GM18499 (cell line): ENCODE results near the gene PRKX.
"Not testable (repeated sequence)": the region's sequence is repeated elsewhere in the genome, so short reads cannot be mapped to it uniquely, and the experiment has no call there.

Experiments
- ATAC-seq: cut with Tn5 transposase; IDR thresholded peaks from one replicate; pipeline ENCODE4 v1.9.1; 2021; ENCODE audit warnings: moderate number of reproducible peaks; ENCODE audit not compliant: insufficient read depth, unreplicated experiment

The PRKX gene

GRCh38 chrX:3663576-3664250 is 49.7 kb downstream of the PRKX start:
- not testable (repeated sequence) for ATAC-seq

- no peak for ATAC-seq
Measured at GRCh38 chrX:3659761-3660160, 53.7 kb downstream of the PRKX start.

- ATAC-seq: no peak
Measured at GRCh38 chrX:3655181-3655580, 58.3 kb downstream of the PRKX start.

- no peak for ATAC-seq
Measured at GRCh38 chrX:3653111-3653510, 60.3 kb downstream of the PRKX start.

DNA sequence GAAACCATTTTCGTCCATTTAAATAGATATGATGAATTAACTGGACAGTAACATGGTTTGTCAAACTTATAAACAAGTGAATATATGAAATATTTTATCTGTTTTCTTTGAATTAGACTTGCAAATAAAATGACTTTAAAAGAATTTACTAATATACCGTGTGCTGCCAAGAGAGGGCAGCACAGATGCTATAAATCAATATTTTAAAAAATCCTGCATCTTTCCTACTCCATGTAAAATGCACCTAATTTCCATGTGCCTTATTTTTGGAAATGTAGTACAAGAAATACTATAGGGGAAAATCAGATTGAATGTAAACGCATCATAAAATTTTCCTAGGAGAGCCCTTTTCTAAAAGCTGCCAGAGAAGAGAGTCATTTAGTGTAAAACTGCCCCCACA is 62.2 kb downstream of the PRKX start:
- ATAC-seq: no peak

DNA sequence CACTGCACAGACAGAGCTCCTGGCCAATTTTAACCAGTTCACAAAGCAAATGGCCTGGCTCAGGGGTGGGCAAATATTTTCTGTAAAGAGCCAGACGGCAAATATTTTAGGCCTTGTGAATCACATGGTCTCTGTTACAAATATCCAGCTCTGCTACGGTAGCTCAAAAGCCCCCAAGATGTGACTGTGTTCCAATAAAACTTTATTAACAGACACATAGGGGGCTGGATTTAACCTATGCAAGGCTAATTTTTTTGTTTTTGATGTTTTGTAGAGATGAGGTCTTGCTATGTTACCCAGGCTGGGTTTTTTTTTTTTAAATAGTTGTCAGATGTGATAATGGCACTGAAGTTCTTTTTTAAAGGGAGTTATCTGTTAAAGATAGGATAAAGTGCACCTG is 65.4 kb downstream of the PRKX start:
- no peak for ATAC-seq

GRCh38 chrX:3639858-3640631 is 73.4 kb downstream of the PRKX start:
- not testable (repeated sequence) for ATAC-seq

DNA sequence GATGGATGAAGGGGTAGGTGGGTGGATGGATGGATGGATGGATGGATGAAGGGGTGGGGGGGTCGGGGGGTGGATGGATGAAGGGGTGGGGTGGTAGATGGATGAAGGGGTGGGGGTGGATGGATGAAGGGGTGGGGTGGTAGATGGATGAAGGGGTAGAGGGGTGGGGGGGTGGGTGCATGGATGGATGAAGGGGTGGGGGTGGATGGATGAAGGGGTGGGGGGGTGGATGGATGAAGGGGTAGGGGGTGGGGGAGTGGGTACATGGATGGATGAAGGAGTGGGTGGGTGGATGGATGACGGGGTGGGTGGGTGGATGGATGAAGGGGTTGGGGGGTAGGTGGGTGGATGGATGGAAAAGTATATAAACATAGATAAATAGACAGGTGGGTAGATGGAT is 74.2 kb downstream of the PRKX start:
- no peak for ATAC-seq

- no peak for ATAC-seq
Measured at GRCh38 chrX:3638280-3638873, 75.1 kb downstream of the PRKX start.

DNA sequence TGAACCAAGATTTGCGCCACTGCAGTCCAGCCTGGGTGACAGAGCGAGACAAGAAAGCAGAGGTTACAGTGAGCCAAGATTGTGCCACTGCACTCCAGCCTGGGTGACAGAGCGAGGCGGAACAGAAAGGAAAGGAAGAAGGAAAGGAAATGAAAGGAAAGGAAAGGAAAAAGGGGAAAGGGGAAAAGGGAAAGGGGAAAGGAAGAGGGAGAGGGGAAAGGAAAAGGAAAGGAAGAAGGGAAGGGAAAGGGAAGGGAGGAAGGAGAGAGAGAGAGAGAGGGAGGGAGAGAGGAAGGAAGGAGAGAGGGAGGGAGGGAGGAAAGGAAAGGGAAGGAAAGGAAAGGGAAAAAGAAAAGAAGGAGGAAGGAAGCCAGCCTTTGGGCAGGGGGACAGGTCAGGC is 76.6 kb downstream of the PRKX start:
- ATAC-seq: no peak

GRCh38 chrX:3631196-3631595 is 82.3 kb downstream of the PRKX start:
- no peak for ATAC-seq

DNA sequence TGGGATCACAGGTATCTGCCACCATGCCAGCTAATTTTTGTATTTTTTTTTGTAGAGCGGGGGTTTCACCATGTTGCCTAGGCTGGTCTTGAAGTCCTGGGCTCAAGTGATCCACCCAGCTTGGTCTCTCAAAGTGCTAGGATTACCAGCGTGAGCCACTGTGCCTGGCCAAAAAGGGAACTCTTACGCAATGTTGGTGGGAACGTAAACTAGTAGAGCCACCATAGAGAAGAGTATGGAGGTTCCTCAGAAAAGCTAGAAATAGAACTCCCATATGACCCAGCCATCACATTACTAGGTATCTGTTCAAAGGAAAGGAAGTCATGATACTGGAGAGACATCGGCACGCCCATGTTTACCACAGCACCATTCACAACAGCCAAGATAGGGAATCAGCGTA is 85.9 kb downstream of the PRKX start:
- no peak for ATAC-seq

GRCh38 chrX:3621414-3621813 is 92.0 kb downstream of the PRKX start:
- ATAC-seq: no peak

GRCh38 chrX:3611744-3612143 is 101.7 kb downstream of the PRKX start:
- not testable (repeated sequence) for ATAC-seq

DNA sequence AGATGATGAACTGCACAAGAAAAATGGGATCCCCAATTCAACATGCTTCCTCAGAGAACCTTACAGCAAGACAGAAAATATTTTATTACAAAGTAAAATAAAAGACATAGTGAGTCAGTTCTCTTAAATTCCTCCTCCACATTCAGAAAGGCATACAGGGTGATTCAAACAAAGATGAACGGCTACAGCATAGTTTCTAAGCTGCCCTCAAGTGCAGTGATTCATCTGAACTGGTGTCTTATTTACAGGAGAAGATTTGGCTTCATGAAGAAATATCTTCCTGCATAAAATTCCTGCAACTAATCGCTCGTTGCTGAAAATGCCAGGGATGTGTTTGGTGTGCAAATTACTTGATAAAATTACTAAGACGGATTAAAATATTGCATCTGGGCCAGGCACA is 103.6 kb downstream of the PRKX start:
- ATAC-seq: no peak

DNA sequence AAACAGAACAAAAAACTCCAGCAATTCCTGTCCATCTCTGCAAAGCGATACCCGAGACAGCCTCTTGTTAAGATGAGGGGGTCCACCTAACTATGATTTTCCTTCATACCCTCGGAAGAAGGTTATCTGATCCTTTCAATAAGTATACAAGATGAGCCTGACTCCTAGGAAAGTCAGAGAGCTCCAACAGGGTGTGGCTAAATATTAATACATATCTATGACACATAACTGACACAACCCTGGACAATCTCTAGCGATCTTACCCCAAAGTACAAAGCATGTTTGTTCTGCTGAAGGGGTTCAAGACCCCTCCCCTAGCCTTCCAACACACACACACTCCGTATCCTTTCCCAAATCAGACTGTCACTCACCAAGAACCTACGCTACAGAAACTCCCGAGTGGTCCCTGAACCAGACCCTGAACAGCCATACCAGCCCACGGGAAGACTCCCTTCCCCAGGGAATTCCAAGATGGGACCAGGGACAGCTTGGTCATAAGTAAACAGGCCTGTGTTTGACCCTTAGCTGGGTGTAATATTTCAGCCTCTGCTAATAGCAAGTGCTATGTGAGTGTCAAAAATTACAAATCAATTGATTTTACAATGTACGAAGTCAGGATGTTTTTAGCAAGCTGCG is 110.3 kb downstream of the PRKX start:
- no peak for ATAC-seq

- no peak for ATAC-seq
Measured at GRCh38 chrX:3599802-3600430, 113.5 kb downstream of the PRKX start.

DNA sequence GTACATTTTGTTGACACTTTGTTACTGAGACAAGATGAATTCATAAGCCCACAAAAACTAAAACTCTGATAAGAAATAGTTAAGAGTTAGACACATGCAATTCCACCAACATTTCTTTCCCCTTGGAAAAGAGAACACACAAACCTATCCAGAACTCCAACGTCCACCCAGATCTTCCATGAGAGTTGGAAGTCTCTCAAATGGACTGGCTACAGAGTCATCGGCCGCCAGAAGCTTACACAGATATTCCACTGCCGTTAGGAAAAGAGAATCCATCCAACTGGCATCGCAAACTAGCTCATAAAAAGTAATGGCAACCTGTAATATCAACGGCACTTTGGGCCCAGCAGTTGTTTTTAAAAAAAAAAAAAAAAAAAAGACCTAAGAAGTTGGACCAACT is 114.7 kb downstream of the PRKX start:
- ATAC-seq: no peak

DNA sequence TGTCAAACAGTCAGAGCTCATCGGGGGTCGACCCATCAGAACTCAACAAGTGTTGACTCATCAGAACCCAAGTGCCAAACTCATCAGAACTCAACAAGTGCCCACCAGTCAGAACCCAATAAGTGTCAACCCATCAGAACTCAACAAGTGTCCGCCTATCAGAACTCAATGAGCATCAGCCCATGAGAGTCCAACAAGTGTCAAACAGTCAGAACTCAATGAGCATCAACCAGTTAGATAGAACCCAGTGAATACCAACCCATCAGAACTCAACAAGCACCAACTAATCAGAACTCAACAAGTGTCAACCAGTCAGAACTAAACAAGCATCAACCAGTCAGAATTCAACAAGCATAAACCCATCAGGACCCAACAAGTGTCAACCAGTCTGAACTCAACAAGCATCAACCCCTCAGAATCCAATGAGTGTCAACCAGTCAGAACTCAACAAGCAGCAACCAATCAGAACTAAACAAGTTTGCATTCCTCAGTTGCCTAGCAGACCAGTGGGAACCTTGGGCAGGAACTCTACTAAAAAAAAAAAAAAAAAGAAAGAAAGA is 115.3 kb downstream of the PRKX start:
- no peak for ATAC-seq

DNA sequence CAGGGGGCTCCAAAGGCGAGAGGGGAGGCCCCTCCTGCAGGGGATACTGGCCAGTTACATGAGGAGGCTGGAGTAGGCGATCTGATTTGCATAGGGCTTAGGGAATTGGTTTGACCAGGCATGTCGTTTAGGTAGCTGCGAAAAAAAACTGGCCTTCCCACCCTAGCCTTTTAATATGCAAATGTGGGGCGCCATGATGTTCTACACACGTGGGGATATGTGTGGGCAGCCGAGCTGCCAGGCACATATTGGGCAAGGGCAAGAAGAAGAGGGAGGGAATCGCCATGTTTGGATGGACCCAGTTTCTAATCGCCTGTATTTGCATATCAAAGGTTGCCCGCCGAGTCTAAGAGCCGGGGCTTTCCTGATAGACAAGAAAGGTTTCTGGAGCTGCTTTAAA is 121.3 kb downstream of the PRKX start:
- no peak for ATAC-seq
